ENCODE measurements around the gene CLDN15.

The CLDN15 gene

DNA sequence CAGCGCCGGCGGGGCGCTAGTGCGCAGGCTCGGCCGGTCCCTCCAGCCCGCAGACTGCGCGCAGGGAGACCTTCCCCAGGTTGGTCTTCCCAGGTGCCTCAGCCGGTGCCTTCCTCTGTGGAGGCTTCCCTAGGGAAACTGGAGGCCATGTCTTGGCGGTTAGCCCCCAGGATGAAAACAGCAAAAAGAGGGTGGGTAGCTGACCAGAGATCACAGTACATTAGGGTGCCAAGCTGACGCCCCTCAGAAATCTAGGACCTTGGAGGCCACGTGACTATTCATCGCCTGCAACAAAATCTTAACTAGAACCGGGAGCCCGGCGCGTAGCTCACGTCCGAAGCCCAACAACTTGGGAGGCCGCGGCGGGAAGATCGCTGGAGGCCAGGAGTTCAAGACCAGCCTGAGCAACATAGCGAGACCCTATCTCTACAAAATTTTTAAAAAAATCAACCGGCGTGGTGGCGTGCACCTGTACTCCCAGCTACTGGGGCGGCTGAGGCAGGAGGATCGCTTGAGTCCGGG, 7.6 kb upstream of the CLDN15 start:
- Histone ChIP-seq H3K27me3 (replicated peaks; ENCODE audit: control insufficient read depth, insufficient read depth, low read length) (no peaks in the 10 kb centered on the region), H3K36me3 (ENCODE audit: control insufficient read depth, insufficient read depth, low read length) (peaks cover 13% of the 10 kb centered on the region), H3K4me3 (replicated peaks; ENCODE audit: low read depth, low read length) (peak overlapping the region; percentile 78)
- TF ChIP-seq, protein P1, sequence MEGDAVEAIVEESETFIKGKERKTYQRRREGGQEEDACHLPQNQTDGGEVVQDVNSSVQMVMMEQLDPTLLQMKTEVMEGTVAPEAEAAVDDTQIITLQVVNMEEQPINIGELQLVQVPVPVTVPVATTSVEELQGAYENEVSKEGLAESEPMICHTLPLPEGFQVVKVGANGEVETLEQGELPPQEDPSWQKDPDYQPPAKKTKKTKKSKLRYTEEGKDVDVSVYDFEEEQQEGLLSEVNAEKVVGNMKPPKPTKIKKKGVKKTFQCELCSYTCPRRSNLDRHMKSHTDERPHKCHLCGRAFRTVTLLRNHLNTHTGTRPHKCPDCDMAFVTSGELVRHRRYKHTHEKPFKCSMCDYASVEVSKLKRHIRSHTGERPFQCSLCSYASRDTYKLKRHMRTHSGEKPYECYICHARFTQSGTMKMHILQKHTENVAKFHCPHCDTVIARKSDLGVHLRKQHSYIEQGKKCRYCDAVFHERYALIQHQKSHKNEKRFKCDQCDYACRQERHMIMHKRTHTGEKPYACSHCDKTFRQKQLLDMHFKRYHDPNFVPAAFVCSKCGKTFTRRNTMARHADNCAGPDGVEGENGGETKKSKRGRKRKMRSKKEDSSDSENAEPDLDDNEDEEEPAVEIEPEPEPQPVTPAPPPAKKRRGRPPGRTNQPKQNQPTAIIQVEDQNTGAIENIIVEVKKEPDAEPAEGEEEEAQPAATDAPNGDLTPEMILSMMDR (IDR thresholded peaks at IDR 0.05; ENCODE audit: insufficient read depth, low read length, poor library complexity, severe bottlenecking): no peak
- DNase-seq (ENCODE audit: extremely low read depth, insufficient read length): no peak

DNA sequence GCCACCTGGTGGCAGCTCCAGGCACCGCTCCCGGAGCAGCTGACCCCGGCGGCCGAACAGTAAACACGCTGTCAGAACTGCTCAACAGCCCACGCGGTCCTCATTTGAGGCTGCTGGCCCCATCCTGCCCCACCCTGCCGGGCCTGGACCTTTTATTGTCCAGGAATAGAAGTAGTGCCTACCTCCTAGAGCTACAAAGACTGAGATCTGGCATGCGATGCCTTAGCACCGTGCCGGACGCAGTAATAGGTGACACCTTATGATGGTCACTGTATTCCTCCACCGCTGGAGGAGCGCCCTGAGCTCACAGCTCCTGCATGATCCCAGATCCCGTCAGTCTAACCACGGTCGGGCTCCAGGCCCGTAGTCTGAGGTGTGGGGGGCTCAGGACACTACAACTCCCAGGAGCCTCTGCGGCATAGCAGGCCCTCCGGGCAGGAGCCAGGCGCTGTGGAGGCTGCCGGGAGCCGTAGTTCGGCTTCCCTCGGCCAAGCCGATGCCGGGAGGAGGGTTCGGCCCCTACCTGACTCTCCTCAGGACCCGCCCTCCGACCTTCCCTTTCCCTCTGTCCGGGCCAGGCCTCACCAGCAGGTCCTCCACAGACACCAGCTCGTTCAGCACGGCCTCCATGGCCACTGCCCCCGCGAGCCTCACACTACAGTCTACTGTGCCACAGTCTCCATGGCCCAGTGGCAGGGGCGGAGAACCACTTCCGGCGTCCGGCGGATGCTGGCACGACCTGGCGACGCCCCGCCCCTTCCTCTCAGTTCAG, 7.0 kb upstream of the CLDN15 start, which contains the start of gene FIS1:
FIS1 (minus strand) TSS at position 707 of the 772 bp plus-strand sequence; CDS start at position 630, 77 bp downstream.
- Histone ChIP-seq H3K27me3 (replicated peaks; ENCODE audit: control insufficient read depth, insufficient read depth, low read length) (no peaks in the 10 kb centered on the region), H3K36me3 (ENCODE audit: control insufficient read depth, insufficient read depth, low read length) (peaks cover 18% of the 10 kb centered on the region), H3K4me3 (replicated peaks; ENCODE audit: low read depth, low read length) (peak within 1 kb of the TSS; percentile 78)
- TF ChIP-seq, protein P1 (IDR thresholded peaks at IDR 0.05; ENCODE audit: insufficient read depth, low read length, poor library complexity, severe bottlenecking): peak; percentile 95
- peak; percentile 95 for DNase-seq (ENCODE audit: extremely low read depth, insufficient read length)

DNA sequence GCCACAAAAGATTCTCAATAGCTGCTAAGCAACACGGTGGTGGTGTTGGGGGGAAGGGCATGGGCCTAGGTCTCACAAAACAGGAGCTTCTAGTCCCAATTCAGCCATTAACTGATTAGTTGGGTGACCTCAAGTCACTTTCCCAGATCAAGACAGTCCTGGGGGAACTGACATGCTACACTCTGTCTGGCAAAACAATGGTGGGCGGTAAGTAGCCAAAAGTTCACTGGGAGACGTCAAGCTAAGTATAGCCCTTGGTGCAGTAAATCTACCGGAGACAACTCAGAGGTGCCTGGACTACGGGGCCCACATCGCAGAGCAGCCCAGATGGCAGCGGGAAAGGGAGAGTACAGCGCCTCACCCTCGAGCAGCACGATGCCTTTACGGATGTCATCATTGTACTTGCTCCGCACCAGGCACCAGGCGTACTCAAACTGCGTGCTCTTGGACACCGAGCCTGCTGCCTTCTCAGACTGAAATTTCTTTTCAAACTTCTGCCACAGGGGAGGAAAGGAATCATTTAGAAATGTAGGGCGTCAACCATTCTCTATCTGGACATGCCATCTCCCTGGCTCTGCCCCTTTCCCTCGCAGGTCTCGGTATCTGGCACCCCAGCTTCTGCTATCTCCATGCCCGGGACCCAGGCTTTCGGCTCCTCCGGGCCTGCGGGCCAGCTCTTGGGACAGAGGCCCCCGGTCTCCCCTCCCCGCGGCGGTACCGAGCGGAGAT, 6.2 kb upstream of the CLDN15 start:
- no peak for DNase-seq (ENCODE audit: extremely low read depth, insufficient read length)
- Histone ChIP-seq H3K4me3 (replicated peaks; ENCODE audit: low read depth, low read length) (peak overlapping the region; percentile 78), H3K36me3 (ENCODE audit: control insufficient read depth, insufficient read depth, low read length) (peaks cover 24% of the 10 kb centered on the region), H3K27me3 (replicated peaks; ENCODE audit: control insufficient read depth, insufficient read depth, low read length) (no peaks in the 10 kb centered on the region)
- TF ChIP-seq, protein P1 (IDR thresholded peaks at IDR 0.05; ENCODE audit: insufficient read depth, low read length, poor library complexity, severe bottlenecking): no peak

DNA sequence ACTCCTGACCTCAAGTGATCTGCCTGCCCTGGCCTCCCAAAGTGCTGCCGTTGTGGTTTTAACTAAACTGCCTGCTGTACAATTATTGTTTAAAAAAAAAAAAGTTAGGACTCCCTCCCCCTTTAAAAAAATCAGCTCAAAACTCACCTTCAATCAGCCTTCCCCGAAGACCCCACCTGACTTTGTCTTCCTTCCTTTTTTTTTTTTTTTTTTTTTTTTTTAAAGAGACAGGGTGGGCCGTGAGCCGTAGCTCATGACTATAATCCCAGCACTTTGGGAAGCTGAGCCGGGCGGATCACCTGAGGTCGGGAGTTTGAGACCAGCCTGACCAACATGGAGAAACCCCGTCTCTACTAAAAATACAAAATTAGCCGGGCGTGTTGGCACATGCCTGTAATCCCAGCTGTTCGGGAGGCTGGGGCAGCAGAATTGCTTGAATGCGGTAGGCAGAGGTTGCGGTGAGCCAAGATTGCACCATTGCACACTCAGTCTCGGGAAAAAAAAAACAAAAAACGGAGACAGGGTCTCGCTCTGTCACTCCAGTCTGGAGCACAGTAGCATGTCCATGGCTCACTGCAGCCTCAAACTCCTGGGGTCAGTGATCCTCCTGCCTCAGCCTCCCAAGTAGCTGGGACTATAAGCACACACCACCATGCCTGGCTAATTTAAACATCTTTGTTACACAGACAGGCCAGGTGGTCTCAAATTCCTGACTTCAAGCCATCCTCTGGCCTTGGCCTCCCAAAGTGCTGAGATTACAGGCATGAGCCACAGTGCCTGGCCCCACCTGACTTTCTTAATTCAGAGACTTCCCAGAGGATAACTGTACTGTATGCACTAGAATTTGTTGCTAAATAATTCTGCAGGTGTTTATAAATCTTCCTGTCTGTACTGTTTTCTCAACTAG, 4.1 kb upstream of the CLDN15 start:
- DNase-seq (ENCODE audit: extremely low read depth, insufficient read length): no peak
- Histone ChIP-seq H3K27me3 (replicated peaks; ENCODE audit: control insufficient read depth, insufficient read depth, low read length) (no peaks in the 10 kb centered on the region), H3K36me3 (ENCODE audit: control insufficient read depth, insufficient read depth, low read length) (peaks cover 29% of the 10 kb centered on the region), H3K4me3 (replicated peaks; ENCODE audit: low read depth, low read length) (no peak overlapping the region)
- TF ChIP-seq, protein P1 (IDR thresholded peaks at IDR 0.05; ENCODE audit: insufficient read depth, low read length, poor library complexity, severe bottlenecking): no peak

DNA sequence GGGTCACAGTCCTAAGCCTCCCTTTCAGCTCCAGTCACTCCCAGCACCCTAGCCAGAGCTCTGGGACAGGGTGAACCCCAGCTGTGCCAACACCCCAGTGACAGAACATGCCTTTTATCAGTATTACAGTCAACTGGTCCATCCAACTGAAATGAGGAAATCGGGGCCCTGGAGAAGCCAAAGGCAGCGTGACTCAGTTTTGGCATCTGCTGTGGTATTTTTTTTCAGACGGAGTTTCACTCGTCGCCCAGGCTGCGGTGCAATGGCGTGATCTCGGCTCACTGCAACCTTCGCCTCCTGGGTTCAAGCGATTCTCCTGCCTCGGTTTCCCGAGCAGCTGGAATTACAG, 3.4 kb upstream of the CLDN15 start:
- Histone ChIP-seq H3K27me3 (replicated peaks; ENCODE audit: control insufficient read depth, insufficient read depth, low read length) (no peaks in the 10 kb centered on the region), H3K36me3 (ENCODE audit: control insufficient read depth, insufficient read depth, low read length) (peaks cover 28% of the 10 kb centered on the region), H3K4me3 (replicated peaks; ENCODE audit: low read depth, low read length) (no peak overlapping the region)
- TF ChIP-seq, protein P1 (IDR thresholded peaks at IDR 0.05; ENCODE audit: insufficient read depth, low read length, poor library complexity, severe bottlenecking): no peak
- no peak for DNase-seq (ENCODE audit: extremely low read depth, insufficient read length)
